ENCODE data around the gene ZNF8.
"Not testable (repeated sequence)": the region's sequence is repeated elsewhere in the genome, so short reads cannot be mapped to it uniquely, and the experiment has no call there.

Gene ZNF8

GRCh38 chr19:58277748-58278540, 811 bp upstream of the ZNF8 start:
- no peaks in the 10 kb centered on the region for H3K27me3 Mint-ChIP-seq
- peaks cover 47% of the 10 kb centered on the region for H3K4me1 Mint-ChIP-seq
- peak overlapping the region; percentile 94 for H3K4me3 Mint-ChIP-seq
- no peaks in the 10 kb centered on the region for H3K9me3 Mint-ChIP-seq
- H3K27ac Mint-ChIP-seq, result peak overlapping the region; percentile 95
- peaks cover 29% of the 10 kb centered on the region for H3K36me3 Mint-ChIP-seq

- Mint-ChIP-seq H3K4me3 (peak overlapping the region; percentile 94), H3K36me3 (peaks cover 29% of the 10 kb centered on the region), H3K27ac (peak overlapping the region; percentile 95)
These were observed 528 bp downstream of the ZNF8 start for GRCh38 chr19:58279042-58279924.

GRCh38 chr19:58279925-58280316, 1.2 kb downstream of the ZNF8 start:
- H3K4me3 Mint-ChIP-seq, result peak overlapping the region; percentile 94
- peaks cover 26% of the 10 kb centered on the region for H3K36me3 Mint-ChIP-seq
- no peaks in the 10 kb centered on the region for H3K27me3 Mint-ChIP-seq

More at GRCh38 chr19:58279042-58279924, 528 bp downstream of the ZNF8 start:
- no peaks in the 10 kb centered on the region for H3K27me3 Mint-ChIP-seq
- no peaks in the 10 kb centered on the region for H3K9me3 Mint-ChIP-seq
- H3K4me1 Mint-ChIP-seq, result peaks cover 48% of the 10 kb centered on the region

GRCh38 chr19:58284199-58284598, 5.4 kb downstream of the ZNF8 start:
- H3K27ac Mint-ChIP-seq, result no peak overlapping the region
- no peak overlapping the region for H3K4me3 Mint-ChIP-seq
- H3K27me3 Mint-ChIP-seq, result no peaks in the 10 kb centered on the region
- no peaks in the 10 kb centered on the region for H3K9me3 Mint-ChIP-seq
- H3K4me1 Mint-ChIP-seq, result peaks cover 34% of the 10 kb centered on the region
- peaks cover 39% of the 10 kb centered on the region for H3K36me3 Mint-ChIP-seq

More at GRCh38 chr19:58279925-58280316, 1.2 kb downstream of the ZNF8 start:
- Mint-ChIP-seq H3K9me3 (no peaks in the 10 kb centered on the region), H3K27ac (peak overlapping the region; percentile 77), H3K4me1 (peaks cover 48% of the 10 kb centered on the region)

- Mint-ChIP-seq H3K27ac (no peak overlapping the region), H3K27me3 (no peaks in the 10 kb centered on the region), H3K9me3 (peaks cover 9% of the 10 kb centered on the region), H3K4me3 (no peak overlapping the region), H3K36me3 (peaks cover 67% of the 10 kb centered on the region), H3K4me1 (no peaks in the 10 kb centered on the region)
These were observed 13.2 kb downstream of the ZNF8 start for GRCh38 chr19:58291943-58292342.

- Mint-ChIP-seq H3K4me3 (no peak overlapping the region), H3K36me3 (peaks cover 56% of the 10 kb centered on the region), H3K9me3 (peaks cover 9% of the 10 kb centered on the region), H3K27me3 (no peaks in the 10 kb centered on the region), H3K27ac (no peak overlapping the region), H3K4me1 (no peaks in the 10 kb centered on the region)
These were observed 16.1 kb downstream of the ZNF8 start for GRCh38 chr19:58294743-58295374.

GRCh38 chr19:58296104-58296503, 17.3 kb downstream of the ZNF8 start:
- no peak overlapping the region for H3K27ac Mint-ChIP-seq
- H3K36me3 Mint-ChIP-seq, result peaks cover 61% of the 10 kb centered on the region

GRCh38 chr19:58300620-58301019, 21.9 kb downstream of the ZNF8 start:
- H3K27ac Mint-ChIP-seq, result no peak overlapping the region
- H3K36me3 Mint-ChIP-seq, result peaks cover 37% of the 10 kb centered on the region
- H3K4me3 Mint-ChIP-seq, result no peak overlapping the region

More at GRCh38 chr19:58296104-58296503, 17.3 kb downstream of the ZNF8 start:
- Mint-ChIP-seq H3K9me3 (peaks cover 9% of the 10 kb centered on the region), H3K27me3 (no peaks in the 10 kb centered on the region), H3K4me1 (no peaks in the 10 kb centered on the region), H3K4me3 (no peak overlapping the region)

GRCh38 chr19:58304255-58304654, 25.5 kb downstream of the ZNF8 start:
- Mint-ChIP-seq H3K9me3 (no peaks in the 10 kb centered on the region), H3K27me3 (no peaks in the 10 kb centered on the region), H3K4me1 (peaks cover 48% of the 10 kb centered on the region), H3K4me3 (peak overlapping the region; percentile 100), H3K36me3 (peaks cover 48% of the 10 kb centered on the region), H3K27ac (peak overlapping the region; percentile 100)

More at GRCh38 chr19:58300620-58301019, 21.9 kb downstream of the ZNF8 start:
- Mint-ChIP-seq H3K4me1 (peaks cover 15% of the 10 kb centered on the region), H3K9me3 (no peaks in the 10 kb centered on the region), H3K27me3 (no peaks in the 10 kb centered on the region)

GRCh38 chr19:58304748-58305064, 26.0 kb downstream of the ZNF8 start:
- H3K9me3 Mint-ChIP-seq, result no peaks in the 10 kb centered on the region
- H3K36me3 Mint-ChIP-seq, result peaks cover 50% of the 10 kb centered on the region
- H3K27me3 Mint-ChIP-seq, result no peaks in the 10 kb centered on the region
- H3K4me3 Mint-ChIP-seq, result peak overlapping the region; percentile 100
- H3K27ac Mint-ChIP-seq, result peak overlapping the region; percentile 100
- H3K4me1 Mint-ChIP-seq, result peaks cover 53% of the 10 kb centered on the region

- H3K4me3 Mint-ChIP-seq, result peak within 1 kb of the TSS; percentile 100
- H3K36me3 Mint-ChIP-seq, result peaks cover 49% of the 10 kb centered on the region
- no peaks in the 10 kb centered on the region for H3K27me3 Mint-ChIP-seq
- H3K4me1 Mint-ChIP-seq, result peaks cover 53% of the 10 kb centered on the region
- H3K9me3 Mint-ChIP-seq, result no peaks in the 10 kb centered on the region
- peak within 1 kb of the TSS; percentile 100 for H3K27ac Mint-ChIP-seq
These were observed 26.5 kb downstream of the ZNF8 start, which contains the start of gene ERVK3-1 for GRCh38 chr19:58305065-58305931. ERVK3-1 (plus strand) TSS chr19:58305377; CDS start chr19:58312169, 6,792 bp downstream.

GRCh38 chr19:58305932-58306323, 27.2 kb downstream of the ZNF8 start:
- H3K27me3 Mint-ChIP-seq, result no peaks in the 10 kb centered on the region
- H3K36me3 Mint-ChIP-seq, result peaks cover 47% of the 10 kb centered on the region
- H3K27ac Mint-ChIP-seq, result peak overlapping the region; percentile 62
- peak overlapping the region; percentile 100 for H3K4me3 Mint-ChIP-seq
- H3K9me3 Mint-ChIP-seq, result no peaks in the 10 kb centered on the region
- peaks cover 53% of the 10 kb centered on the region for H3K4me1 Mint-ChIP-seq

GRCh38 chr19:58307736-58308135, 29.0 kb downstream of the ZNF8 start:
- peaks cover 56% of the 10 kb centered on the region for H3K4me1 Mint-ChIP-seq
- H3K27ac Mint-ChIP-seq, result no peak overlapping the region
- no peaks in the 10 kb centered on the region for H3K9me3 Mint-ChIP-seq
- peaks cover 50% of the 10 kb centered on the region for H3K36me3 Mint-ChIP-seq
- no peaks in the 10 kb centered on the region for H3K27me3 Mint-ChIP-seq
- H3K4me3 Mint-ChIP-seq, result peak overlapping the region; percentile 36

- Mint-ChIP-seq H3K4me1 (peaks cover 41% of the 10 kb centered on the region), H3K36me3 (peaks cover 56% of the 10 kb centered on the region)
These were observed 31.9 kb downstream of the ZNF8 start for GRCh38 chr19:58310685-58311084.

More at GRCh38 chr19:58310685-58311084, 31.9 kb downstream of the ZNF8 start:
- not testable (repeated sequence) for H3K4me3 Mint-ChIP-seq, H3K9me3 Mint-ChIP-seq, H3K27ac Mint-ChIP-seq, H3K27me3 Mint-ChIP-seq
